ENCODE measurements around the gene LRRC39. TPM values are rescaled to one million over a fixed set of nuclear protein-coding genes. Genes with fewer than 3 reads are reported as not detected.
A peak's percentile ranks its signal among the peaks of the same experiment; 100 is the strongest.

Gene LRRC39
- total RNA-seq, 1 donor from 2014 or later = 0.71 TPM

DNA sequence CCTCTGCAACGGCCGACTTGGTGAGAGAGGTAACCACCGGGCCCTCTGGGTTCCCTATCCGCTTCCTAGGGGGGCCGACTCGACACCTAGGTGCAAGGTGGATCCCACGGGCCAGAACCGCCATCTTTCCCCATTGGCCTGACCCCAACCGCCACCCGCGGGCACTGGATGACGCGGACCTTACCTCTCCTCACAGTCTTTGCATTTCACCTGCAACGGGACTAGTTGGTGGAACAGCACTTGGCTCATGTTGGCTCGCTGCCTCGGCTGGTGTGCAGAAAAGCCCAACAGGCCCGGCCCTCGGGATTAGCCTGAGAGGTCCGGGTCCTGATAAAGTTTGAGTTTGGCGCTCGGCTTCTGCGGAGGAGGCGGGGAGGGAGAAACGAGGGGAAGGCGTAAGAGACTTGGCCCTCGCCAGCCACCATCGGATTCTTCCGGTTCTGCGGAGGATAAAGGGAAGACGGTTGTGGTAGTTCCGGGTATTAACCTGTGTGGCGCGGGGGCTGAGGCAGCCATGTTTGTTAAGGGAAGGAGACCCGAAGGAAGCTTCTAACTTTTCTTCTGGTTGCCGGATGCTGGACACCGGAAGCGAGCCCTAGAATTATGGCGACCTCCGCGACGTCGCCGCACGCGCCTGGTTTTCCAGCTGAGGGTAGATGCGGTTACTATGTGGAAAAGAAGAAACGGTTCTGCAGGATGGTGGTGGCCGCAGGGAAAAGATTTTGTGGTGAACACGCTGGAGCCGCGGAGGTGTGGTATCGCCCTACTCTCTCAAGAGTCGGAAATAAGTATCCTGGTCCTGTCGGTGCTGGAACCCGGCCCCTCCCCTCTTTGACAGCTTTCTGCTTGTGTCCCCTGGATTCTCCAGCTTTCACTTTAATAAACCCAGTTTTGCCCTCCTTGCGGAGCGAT, 45.2 kb downstream of the LRRC39 start, which contains the start of the genes SASS6 and TRMT13:
Gene SASS6, minus strand, starts transcription at position 365 of the 912 bp plus-strand sequence. Its CDS starts 116 bp downstream, at position 249.
Gene TRMT13, plus strand, starts transcription at position 598 of the 912 bp plus-strand sequence. Its CDS starts 6 bp downstream, at position 604.
- TF ChIP-seq, protein P1, sequence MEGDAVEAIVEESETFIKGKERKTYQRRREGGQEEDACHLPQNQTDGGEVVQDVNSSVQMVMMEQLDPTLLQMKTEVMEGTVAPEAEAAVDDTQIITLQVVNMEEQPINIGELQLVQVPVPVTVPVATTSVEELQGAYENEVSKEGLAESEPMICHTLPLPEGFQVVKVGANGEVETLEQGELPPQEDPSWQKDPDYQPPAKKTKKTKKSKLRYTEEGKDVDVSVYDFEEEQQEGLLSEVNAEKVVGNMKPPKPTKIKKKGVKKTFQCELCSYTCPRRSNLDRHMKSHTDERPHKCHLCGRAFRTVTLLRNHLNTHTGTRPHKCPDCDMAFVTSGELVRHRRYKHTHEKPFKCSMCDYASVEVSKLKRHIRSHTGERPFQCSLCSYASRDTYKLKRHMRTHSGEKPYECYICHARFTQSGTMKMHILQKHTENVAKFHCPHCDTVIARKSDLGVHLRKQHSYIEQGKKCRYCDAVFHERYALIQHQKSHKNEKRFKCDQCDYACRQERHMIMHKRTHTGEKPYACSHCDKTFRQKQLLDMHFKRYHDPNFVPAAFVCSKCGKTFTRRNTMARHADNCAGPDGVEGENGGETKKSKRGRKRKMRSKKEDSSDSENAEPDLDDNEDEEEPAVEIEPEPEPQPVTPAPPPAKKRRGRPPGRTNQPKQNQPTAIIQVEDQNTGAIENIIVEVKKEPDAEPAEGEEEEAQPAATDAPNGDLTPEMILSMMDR (IDR thresholded peaks at IDR 0.05) = no peak
- Histone ChIP-seq H3K27ac (peak within 1 kb of the TSS; percentile 74), H3K4me3 (peak within 1 kb of the TSS; percentile 84), H3K36me3 (peaks cover 12% of the 10 kb centered on the region), H3K9me3 (no peaks in the 10 kb centered on the region), H3K4me1 (peaks cover 31% of the 10 kb centered on the region), H3K27me3 (ENCODE audit: low read depth) (no peaks in the 10 kb centered on the region)
- intact Hi-C loops (cut with DNase I) = no loop called here
- DNase-seq (peak; percentile 98), ATAC-seq (peak; percentile 99 to 100)

DNA sequence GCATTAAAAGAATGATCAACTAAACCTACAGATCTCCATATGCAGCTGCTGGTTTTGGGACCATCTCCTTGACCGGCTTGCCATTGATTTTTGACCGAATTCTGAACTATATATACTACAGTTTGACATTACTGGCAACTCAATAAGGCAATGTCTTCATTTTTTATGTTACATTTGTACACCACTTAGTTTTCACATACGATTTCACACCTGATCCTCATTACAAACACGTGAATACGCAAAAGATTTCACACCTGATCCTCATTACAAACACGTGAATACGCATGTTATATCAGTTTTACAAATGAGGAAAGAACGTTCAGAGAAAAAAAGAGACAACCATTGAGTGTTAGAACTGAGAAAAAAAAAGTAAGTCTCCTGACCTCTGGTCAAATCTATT, 46.4 kb downstream of the LRRC39 start:
- intact Hi-C loops (cut with DNase I) = no loop called here
- H3K4me3 ChIP-seq = no peak overlapping the region

DNA sequence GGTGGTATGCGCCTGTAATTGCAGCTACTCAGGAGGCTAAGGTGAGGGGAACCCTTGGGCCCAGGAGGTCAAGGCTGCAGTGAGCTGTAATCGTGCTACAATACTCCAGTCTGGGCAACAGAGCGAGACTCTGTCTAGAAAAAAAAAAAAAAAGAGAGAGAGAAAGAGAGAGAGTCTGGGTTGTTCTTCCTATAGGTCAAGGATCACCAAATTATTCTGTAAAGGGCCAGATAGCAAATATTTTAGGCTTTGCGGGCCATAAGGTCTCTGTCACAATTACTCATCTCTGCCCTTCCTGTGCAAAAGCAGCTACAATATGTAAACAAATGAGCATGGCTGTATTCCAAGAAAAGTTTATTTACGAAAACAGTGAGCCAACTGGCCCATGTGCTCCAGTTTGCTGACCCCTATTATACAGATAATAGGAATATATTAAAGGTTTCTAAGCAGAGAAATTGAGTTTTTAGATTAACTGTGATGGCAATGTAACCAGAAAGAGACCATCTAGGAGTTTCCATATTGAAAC, 47.4 kb downstream of the LRRC39 start:
- intact Hi-C loops (cut with DNase I) = no loop called here
- no peak for ATAC-seq

More for the DNA sequence above, 46.4 kb downstream of the LRRC39 start:
- Histone ChIP-seq H3K4me1 (peaks cover 31% of the 10 kb centered on the region), H3K27me3 (ENCODE audit: low read depth) (no peaks in the 10 kb centered on the region), H3K36me3 (no peaks in the 10 kb centered on the region), H3K9me3 (no peaks in the 10 kb centered on the region), H3K27ac (no peak overlapping the region)
- DNase-seq (no peak), ATAC-seq (no peak)
- TF ChIP-seq, protein P1 (IDR thresholded peaks at IDR 0.05) = no peak

DNA sequence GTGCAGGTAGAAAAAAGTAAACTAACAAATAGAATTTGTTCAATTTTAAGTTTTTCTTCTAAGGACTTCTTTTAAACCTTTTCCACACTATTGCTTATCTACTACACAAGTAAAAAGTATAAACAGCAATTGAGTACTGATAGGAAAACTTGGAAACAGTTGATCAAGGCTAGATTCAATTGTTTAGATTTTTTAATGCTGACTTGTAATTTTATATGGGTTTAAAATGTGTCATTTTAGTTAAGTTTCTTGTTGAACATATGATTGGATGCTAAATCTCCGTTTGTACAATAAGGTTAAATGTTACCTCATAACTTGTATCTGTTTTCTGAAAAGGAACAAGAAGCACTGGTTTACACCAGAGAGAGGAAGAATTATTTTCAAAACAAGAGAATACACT, 50.8 kb downstream of the LRRC39 start:
- Histone ChIP-seq H3K36me3 (no peaks in the 10 kb centered on the region), H3K4me1 (peaks cover 10% of the 10 kb centered on the region), H3K27ac (no peak overlapping the region), H3K27me3 (ENCODE audit: low read depth) (no peaks in the 10 kb centered on the region), H3K4me3 (no peak overlapping the region), H3K9me3 (no peaks in the 10 kb centered on the region)
- ATAC-seq = no peak
- intact Hi-C loops (cut with DNase I) = no loop called here
- no peak for DNase-seq
- TF ChIP-seq, protein P1 (IDR thresholded peaks at IDR 0.05) = no peak

More for the DNA sequence above, 47.4 kb downstream of the LRRC39 start:
- H3K9me3 ChIP-seq = no peaks in the 10 kb centered on the region
- no peak overlapping the region for H3K4me3 ChIP-seq
- DNase-seq = no peak
- H3K27me3 ChIP-seq (ENCODE audit: low read depth) = no peaks in the 10 kb centered on the region
- no peak overlapping the region for H3K27ac ChIP-seq
- H3K36me3 ChIP-seq = no peaks in the 10 kb centered on the region
- TF ChIP-seq, protein P1 (IDR thresholded peaks at IDR 0.05) = no peak
- peaks cover 31% of the 10 kb centered on the region for H3K4me1 ChIP-seq

DNA sequence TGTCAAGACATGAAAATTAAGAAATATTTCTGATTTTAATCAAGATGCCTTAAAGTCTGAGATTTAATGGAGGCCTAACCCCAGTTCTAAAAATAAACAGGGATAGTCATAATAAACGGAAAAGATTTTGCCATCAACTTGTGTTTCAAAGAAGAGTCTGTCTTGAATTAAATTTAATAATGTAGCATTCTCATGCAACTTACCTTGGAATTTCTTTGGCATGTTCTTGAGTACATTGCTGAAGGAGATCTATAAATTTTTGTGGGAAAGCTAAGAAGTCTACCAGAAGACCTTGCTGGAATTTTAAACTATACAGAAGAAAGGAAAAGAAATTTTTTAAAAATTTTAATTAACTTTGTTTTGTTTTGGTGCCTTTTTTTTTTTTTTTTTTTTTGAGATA, 55.9 kb downstream of the LRRC39 start:
- Histone ChIP-seq H3K27ac (no peak overlapping the region), H3K27me3 (ENCODE audit: low read depth) (no peaks in the 10 kb centered on the region), H3K36me3 (peaks cover 12% of the 10 kb centered on the region), H3K4me3 (no peak overlapping the region), H3K4me1 (no peaks in the 10 kb centered on the region), H3K9me3 (no peaks in the 10 kb centered on the region)
- ATAC-seq (no peak), DNase-seq (no peak)
- intact Hi-C loops (cut with DNase I) = no loop called here
- TF ChIP-seq, protein P1 (IDR thresholded peaks at IDR 0.05) = no peak

Data from lower lobe of right lung (tissue), 2 donors.